ENCODE measurements around the gene NCOA6.

DNA sequence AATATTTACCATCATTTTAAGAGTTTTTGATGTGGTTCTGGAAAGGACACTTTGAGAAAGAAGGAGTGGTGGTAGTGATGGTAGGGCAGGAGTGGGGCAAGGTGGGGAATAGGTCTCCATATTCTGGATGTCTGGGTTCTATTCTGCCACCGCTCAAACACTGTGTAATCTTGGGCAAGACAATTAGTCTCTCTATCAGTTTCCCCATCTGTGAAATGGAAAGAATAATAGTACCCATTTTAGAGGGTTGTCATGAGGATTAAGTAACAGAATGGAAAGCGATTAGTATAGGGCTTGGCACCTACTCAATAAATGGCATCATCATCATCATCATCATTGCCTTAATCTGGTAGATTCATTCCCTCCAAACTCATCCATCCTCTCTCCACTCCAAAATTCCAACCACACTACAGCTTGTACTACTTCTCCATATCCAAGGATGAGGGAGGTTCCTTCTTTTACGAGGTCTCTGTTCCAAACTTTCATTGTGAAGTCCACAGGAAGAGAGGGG lies 48.2 kb upstream of the NCOA6 start:
- TF ChIP-seq EZH2 (IDR thresholded peaks at IDR 0.05; ENCODE audit: low read length, unreplicated experiment) (no peak), EZH2phosphoT487 (IDR thresholded peaks at IDR 0.05; ENCODE audit: borderline replicate concordance, low read length) (no peak)
- TF ChIP-seq, protein P1, sequence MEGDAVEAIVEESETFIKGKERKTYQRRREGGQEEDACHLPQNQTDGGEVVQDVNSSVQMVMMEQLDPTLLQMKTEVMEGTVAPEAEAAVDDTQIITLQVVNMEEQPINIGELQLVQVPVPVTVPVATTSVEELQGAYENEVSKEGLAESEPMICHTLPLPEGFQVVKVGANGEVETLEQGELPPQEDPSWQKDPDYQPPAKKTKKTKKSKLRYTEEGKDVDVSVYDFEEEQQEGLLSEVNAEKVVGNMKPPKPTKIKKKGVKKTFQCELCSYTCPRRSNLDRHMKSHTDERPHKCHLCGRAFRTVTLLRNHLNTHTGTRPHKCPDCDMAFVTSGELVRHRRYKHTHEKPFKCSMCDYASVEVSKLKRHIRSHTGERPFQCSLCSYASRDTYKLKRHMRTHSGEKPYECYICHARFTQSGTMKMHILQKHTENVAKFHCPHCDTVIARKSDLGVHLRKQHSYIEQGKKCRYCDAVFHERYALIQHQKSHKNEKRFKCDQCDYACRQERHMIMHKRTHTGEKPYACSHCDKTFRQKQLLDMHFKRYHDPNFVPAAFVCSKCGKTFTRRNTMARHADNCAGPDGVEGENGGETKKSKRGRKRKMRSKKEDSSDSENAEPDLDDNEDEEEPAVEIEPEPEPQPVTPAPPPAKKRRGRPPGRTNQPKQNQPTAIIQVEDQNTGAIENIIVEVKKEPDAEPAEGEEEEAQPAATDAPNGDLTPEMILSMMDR (conservative IDR thresholded peaks at IDR 0.05; ENCODE audit: low read depth, low read length) = no peak

Data from PC-3 (cell line).